T1000 (cell line): ENCODE data around the gene TRIM3.
A peak's percentile ranks its signal among the peaks of the same experiment; 100 is the strongest.

ENCODE experiments used
- DNase-seq: peaks from one replicate; lab custom pipeline; 2025; ENCODE audit warnings: mixed read lengths; lab: John Stamatoyannopoulos, UW

Gene TRIM3

DNA sequence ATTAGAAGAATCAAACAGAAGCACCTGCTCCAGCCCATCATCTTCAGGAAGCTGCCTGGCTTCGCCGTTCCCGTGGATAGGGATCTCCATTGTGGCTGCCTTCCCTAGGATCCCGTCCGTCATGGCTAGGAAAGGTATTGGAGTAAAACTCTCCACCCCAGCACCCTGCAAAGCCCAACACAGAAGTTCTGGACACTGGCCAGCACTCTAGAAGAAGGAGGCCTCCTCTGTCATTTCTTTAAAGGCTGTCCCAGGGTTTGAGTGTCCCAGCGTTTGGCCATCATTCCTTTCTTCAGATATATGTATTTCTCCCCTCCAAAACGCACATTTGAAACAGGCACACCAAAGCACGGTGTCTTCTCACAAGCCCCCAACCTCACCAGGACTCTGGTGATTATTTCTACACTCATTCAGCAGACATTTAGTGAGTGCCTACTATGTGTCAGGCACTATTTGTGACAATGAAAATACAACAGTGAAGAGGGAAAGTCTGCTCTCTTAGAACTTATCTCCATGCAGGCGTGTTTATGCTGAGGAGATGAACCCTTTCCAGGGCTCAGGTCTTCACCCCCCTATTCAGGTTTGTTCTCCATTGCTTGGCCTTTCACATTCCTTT lies 6.7 kb upstream of the TRIM3 start:
- no peak for DNase-seq

- no peak for DNase-seq
Observed at GRCh38 chr11:6476571-6476970, 2.8 kb upstream of the TRIM3 start.

DNA sequence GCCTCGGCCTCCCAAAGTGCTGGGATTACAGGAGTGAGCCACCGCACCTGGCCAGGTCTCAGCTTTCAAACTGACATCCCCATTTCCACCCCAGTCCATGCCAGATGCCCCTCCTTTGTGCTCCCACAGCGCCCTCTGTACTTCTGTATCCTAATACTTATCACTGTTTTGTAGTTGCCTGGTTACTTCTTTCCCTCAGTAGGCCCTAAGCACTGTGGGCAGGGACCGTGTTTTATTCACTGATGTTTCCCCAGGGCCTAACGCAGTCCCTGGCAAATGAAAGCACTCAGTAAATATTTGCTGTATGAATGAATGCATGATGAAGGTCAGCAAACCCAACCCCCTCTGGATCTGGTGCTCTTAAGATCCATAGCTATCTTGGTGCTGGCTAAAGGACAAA lies 2.2 kb upstream of the TRIM3 start:
- DNase-seq, result no peak

GRCh38 chr11:6474806-6475500 lies 1.2 kb upstream of the TRIM3 start:
- DNase-seq, result no peak

- DNase-seq, result no peak
Observed at GRCh38 chr11:6474413-6474792, 662 bp upstream of the TRIM3 start.

DNA sequence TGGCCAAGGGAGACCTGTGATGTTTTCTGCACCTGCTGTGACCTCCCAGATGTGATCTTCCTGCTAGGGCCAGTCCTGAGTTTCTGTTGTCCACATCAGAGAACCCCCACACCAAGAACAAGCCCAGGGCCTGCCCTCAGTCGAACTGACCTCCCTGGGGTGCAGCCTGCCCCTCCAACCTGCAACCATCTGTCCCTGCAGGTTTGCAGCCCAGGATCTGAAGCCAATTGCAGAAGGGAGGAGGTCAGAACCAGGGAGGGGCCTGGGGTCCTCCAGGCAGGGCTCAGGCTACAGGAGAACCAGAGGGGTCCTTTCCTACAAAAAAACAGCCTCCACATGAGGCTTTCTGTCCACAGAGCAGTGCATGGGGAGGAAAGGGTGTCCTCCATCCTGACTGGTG lies 807 bp downstream of the TRIM3 start:
- DNase-seq, result no peak

GRCh38 chr11:6469599-6469998 lies 4.1 kb downstream of the TRIM3 start:
- DNase-seq, result no peak

- DNase-seq, result peak; percentile 5
Observed at GRCh38 chr11:6468712-6469495, 4.8 kb downstream of the TRIM3 start.

DNA sequence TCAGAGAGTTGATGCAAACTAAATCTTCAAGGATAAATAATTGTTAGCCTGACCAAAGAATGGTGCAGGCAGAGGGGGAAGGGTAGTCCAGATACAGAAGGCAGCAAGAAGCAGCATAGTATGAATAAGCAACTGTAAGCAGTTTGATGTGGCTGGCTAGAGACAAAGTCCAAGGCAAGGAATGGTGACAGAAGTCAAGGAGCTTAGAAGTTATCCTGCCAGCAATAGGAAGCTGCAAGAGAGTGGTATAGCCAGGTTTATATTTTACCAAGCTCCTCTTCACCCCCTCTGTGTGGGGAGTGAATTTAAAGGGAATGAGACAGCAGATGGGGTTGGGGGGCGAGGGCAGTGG lies 14.7 kb downstream of the TRIM3 start:
- no peak for DNase-seq

DNA sequence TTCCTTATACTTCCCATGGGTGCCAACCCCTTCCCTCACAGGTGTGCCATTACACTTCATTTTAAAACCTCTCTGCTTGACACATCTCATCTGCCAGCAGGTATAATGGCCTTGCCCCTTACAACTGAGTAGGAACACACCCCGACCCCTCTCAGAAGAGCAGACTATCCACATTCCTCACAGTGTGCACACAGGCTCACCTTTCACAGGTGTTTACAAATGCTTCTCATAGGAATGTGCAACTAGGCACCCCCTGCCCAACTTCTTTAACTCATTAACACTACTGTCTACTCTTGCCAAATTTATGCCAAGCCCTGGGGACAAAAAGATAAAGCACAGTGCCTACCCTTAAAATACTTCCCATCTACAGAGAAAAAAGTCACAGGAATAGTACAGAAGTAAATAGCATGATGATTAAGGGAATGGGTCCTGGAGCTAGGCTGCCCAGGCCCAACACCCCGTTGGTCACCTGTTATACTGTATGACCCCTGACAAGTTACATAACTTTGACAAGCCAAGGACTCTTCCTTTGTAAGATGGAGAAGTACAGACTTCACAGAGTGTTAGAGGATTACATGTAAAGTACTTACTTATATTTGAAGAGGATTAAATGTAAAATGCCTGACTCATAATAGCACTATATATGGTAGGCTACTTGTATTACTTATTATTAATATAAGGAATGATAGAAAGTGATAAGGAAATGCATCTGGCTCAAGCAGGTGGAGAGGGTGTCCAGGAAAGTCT lies 15.2 kb downstream of the TRIM3 start:
- no peak for DNase-seq

DNA sequence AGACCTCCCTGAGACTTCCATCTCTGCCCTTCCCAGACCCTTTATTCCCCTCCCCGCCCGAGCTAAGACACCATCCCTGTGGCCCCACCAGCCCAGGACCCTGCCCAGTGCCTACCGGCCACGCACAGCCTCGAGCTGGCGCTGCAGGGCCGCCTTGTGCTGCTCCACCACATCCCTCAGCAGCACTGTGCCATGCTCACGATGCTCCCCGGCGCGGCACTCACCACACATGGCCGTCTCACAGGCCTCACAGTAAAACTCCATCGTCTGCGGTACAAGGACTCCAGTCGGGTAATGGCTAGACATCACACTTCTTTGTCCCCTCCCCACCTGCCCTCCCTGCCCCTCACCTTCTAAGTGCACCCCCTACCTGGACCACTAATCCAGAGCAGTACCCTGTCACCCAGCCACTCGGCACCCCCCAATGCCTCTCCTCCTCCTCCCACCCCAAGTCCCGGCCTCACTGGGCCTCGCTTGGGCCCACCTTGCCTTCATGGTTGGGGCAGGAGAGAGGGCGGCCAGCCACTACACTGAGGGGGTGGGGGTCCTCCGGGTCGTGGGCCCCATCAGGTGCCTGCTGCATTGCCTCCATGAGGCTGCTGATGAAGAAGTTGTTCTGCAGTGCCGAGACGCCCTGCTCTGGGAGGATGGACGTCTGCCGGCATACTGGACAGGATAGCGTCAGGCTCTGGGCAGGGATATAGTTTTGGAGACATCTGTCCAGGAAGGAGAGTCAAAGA lies 16.0 kb downstream of the TRIM3 start:
- DNase-seq, result no peak

GRCh38 chr11:6456361-6457073 lies 17.2 kb downstream of the TRIM3 start:
- no peak for DNase-seq

DNA sequence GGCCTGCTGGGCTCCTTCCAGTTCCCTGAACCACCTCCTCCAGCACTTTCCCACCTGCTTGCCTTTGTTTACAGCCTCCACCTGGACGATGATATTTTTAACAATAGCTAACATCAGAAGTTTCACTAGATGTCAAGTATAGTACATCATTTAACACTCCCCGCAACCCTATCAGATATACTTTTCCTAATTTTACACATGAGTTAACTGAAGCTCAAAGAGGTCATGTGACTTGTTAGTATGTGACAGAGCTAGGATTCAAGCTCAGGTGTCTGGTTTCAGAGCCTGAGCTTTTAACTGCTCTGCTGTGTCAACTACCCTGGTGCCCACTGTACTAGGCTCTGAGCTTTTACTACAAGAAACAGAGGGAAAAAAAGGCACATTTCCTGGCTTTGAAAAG lies 18.7 kb downstream of the TRIM3 start:
- no peak for DNase-seq

- DNase-seq, result no peak
Observed at GRCh38 chr11:6453152-6453551, 20.6 kb downstream of the TRIM3 start.

- DNase-seq, result no peak
Observed at GRCh38 chr11:6452219-6452618, 21.5 kb downstream of the TRIM3 start.

- no peak for DNase-seq
Observed at GRCh38 chr11:6448574-6448973, 25.2 kb downstream of the TRIM3 start.

GRCh38 chr11:6443269-6444003 lies 30.3 kb downstream of the TRIM3 start:
- DNase-seq, result no peak

- DNase-seq, result no peak
Observed at GRCh38 chr11:6442441-6442840, 31.3 kb downstream of the TRIM3 start.

GRCh38 chr11:6440906-6441358 lies 32.8 kb downstream of the TRIM3 start, which contains the start of gene HPX:
Gene HPX, minus strand, starts transcription at chr11:6440987. Its CDS starts 24 bp downstream, at chr11:6440963.
- no peak for DNase-seq

DNA sequence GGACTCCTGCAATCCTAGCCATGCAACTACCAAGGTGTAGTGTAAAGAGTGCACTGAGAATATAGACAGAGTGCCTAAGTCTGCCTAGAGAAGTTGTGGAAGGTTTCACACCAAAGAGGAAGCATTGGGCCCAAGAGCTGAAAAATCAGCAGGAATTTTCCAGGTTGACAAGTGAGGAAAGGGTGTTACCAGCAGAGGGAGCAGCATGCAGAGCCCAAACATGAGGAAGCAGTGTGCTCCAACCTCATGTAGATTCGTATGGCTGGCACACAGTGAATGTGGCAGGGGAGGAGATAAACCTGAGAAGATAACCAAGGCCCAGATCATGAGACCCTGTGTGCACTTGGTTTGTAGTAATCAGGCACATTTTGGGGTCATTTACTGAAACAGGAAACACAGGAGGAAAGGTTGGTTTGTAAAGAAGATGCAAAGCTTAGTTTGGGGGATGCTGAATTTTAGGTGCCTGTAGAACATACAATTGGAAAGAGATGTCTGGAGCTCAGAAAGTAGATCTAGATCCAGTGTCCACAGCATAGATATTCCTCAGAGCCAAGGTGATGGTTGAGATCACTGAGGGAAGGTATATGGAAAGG lies 34.7 kb downstream of the TRIM3 start:
- no peak for DNase-seq
